DOHH2 (cell line): Measurements from ENCODE around the gene PDE4D.
"Not testable (repeated sequence)": the region's sequence is repeated elsewhere in the genome, so short reads cannot be mapped to it uniquely, and the experiment has no call there.

Experiments
- H3F3A ChIP-seq: fragments of 200-600 bp; sonication (generic), shearing (Covaris generic); 2 replicates; pipeline ENCODE4 v1.6.0; 2016; ENCODE audit warnings: antibody characterized with exemption, mild to moderate bottlenecking; ENCODE audit not compliant: control insufficient read depth, insufficient read depth
- H3K27ac ChIP-seq: fragments of 200-600 bp; sonication (generic); 2 replicates; pipeline ENCODE4 v1.5.1; 2014; ENCODE audit warnings: low read depth, mild to moderate bottlenecking, low read length, moderate library complexity
- H3K27me3 ChIP-seq: fragments of 200-600 bp; sonication (generic); 2 replicates; pipeline ENCODE4 v1.6.1; 2014; ENCODE audit warnings: mild to moderate bottlenecking, low read length, mixed read lengths; ENCODE audit not compliant: control insufficient read depth
- H3K36me3 ChIP-seq: fragments of 200-600 bp; sonication (generic); 2 replicates; pipeline ENCODE4 v1.6.1; 2014; ENCODE audit warnings: mild to moderate bottlenecking, low read length, moderate library complexity, mixed read lengths; ENCODE audit not compliant: control insufficient read depth
- H3K4me1 ChIP-seq: fragments of 200-600 bp; sonication (generic); 2 replicates; pipeline ENCODE4 v1.6.1; 2014; ENCODE audit warnings: mild to moderate bottlenecking, low read length, mixed read lengths; ENCODE audit not compliant: control insufficient read depth
- H3K4me2 ChIP-seq: fragments of 200-600 bp; sonication (generic); 2 replicates; pipeline ENCODE4 v1.6.0; 2014; ENCODE audit warnings: mild to moderate bottlenecking, low read length, moderate library complexity
- H3K4me3 ChIP-seq: fragments of 200-600 bp; sonication (generic); 2 replicates; pipeline ENCODE4 v1.5.1; 2014; ENCODE audit warnings: mild to moderate bottlenecking, low read length, mixed read lengths
- H3K79me2 ChIP-seq: fragments of 200-600 bp; sonication (generic); 2 replicates; pipeline ENCODE4 v1.6.1; 2014; ENCODE audit warnings: mild to moderate bottlenecking, low read length, mixed read lengths; ENCODE audit not compliant: control insufficient read depth
- H3K9me2 ChIP-seq: fragments of 200-600 bp; sonication (generic); replicated peaks from 2 replicates; pipeline ENCODE4 v1.6.1; 2014; ENCODE audit warnings: mild to moderate bottlenecking, low read length, mixed read lengths; ENCODE audit not compliant: control insufficient read depth
- H3K9me3 ChIP-seq: fragments of 200-600 bp; sonication (generic); 2 replicates; pipeline ENCODE4 v1.6.1; 2014; ENCODE audit warnings: antibody characterized with exemption, low read length, mixed read lengths; ENCODE audit not compliant: control insufficient read depth, insufficient read depth
- H4K20me1 ChIP-seq: fragments of 200-600 bp; sonication (generic); 2 replicates; pipeline ENCODE4 v1.6.0; 2014; ENCODE audit warnings: low read depth, mild to moderate bottlenecking, antibody characterized with exemption, low read length, moderate library complexity; ENCODE audit not compliant: control insufficient read depth, insufficient read depth
- EZH2phosphoT487 ChIP-seq: fragments of 200-600 bp; sonication (generic); IDR thresholded peaks from 2 replicates; pipeline ENCODE4 v1.6.1; 2017; ENCODE audit warnings: borderline replicate concordance, mild to moderate bottlenecking, antibody characterized with exemption, low read length, moderate library complexity, mixed read lengths
- TF ChIP-seq, protein P1 (sequence below): fragments of 200-600 bp; sonication (generic); IDR thresholded peaks from one replicate; pipeline ENCODE4 v1.5.1; 2014; ENCODE audit warnings: antibody characterized with exemption, mild to moderate bottlenecking, low read depth, low read length; ENCODE audit not compliant: poor library complexity, severe bottlenecking

Gene PDE4D

DNA sequence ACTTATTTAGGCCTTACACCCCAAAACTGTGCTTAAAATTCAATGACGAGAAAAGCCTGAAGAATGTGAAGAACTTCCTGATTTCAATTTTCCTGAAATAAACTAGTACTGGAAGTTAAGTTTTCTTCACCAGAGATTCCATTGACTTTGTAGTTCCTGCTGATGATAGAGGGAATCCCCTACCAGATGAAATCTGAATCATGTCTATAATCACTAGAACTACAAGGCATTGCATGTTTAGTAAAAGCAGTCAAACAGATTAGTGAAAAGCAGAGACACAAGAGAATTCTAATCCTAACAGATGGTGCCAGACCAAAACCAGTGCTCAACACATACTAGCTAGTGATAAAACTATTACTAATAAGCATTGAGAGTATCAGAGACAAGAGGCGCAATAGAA lies 130.0 kb downstream of the PDE4D start:
- no peaks in the 10 kb centered on the region for H4K20me1 ChIP-seq
- H3K9me3 ChIP-seq, result no peaks in the 10 kb centered on the region
- H3F3A ChIP-seq, result no peaks in the 10 kb centered on the region
- H3K36me3 ChIP-seq, result no peaks in the 10 kb centered on the region
- no peaks in the 10 kb centered on the region for H3K9me2 ChIP-seq
- H3K4me1 ChIP-seq, result peaks cover 45% of the 10 kb centered on the region
- TF ChIP-seq, protein P1, sequence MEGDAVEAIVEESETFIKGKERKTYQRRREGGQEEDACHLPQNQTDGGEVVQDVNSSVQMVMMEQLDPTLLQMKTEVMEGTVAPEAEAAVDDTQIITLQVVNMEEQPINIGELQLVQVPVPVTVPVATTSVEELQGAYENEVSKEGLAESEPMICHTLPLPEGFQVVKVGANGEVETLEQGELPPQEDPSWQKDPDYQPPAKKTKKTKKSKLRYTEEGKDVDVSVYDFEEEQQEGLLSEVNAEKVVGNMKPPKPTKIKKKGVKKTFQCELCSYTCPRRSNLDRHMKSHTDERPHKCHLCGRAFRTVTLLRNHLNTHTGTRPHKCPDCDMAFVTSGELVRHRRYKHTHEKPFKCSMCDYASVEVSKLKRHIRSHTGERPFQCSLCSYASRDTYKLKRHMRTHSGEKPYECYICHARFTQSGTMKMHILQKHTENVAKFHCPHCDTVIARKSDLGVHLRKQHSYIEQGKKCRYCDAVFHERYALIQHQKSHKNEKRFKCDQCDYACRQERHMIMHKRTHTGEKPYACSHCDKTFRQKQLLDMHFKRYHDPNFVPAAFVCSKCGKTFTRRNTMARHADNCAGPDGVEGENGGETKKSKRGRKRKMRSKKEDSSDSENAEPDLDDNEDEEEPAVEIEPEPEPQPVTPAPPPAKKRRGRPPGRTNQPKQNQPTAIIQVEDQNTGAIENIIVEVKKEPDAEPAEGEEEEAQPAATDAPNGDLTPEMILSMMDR, result no peak
- TF ChIP-seq EZH2phosphoT487, result no peak
- H3K4me3 ChIP-seq, result no peak overlapping the region
- H3K27ac ChIP-seq, result no peak overlapping the region
- H3K79me2 ChIP-seq, result no peaks in the 10 kb centered on the region
- H3K4me2 ChIP-seq, result no peak overlapping the region; the same call in 1 of the 2 replicates
- H3K27me3 ChIP-seq, result peaks cover 17% of the 10 kb centered on the region

DNA sequence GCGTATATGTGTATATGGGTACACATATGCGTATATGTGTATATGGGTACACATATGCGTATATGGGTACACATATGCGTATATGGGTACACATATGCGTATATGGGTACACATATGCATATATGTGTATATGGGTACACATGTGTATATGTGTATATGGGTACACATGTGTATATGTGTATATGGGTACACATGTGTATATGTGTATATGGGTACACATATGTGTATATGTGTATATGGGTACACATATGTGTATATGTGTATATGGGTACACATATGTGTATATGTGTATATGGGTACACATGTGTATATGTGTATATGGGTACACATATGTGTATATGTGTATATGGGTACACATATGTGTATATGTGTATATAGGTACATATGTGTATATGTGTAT lies 131.3 kb downstream of the PDE4D start:
- not testable (repeated sequence) for H3K79me2 ChIP-seq

DNA sequence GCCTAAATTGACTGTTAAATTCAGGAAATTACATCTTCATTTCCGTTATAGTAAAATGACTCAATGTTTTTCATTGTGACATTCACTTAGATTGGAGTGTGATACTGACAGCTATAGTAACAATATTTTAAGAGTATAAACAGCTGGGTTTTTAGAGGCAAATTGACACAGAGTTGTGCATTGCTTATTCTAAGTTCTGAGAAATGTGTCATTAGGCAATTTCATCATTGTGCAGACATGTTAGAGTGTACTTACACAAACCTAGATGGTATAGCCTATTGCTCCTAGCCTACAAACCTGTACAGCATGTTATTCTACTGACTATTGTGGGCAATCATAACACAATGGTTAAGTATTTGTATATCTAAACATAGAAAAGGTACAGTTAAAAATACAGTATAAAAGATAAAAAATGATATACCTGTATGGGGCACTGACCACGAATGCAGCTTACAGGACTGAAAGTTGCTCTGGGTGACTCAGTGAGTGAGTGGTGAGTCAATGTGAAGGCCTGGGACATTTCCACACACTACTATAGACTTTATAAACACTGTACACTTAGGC lies 132.7 kb downstream of the PDE4D start:
- TF ChIP-seq EZH2phosphoT487, result no peak
- TF ChIP-seq, protein P1, result no peak
- Histone ChIP-seq H3K36me3 (no peaks in the 10 kb centered on the region), H3K27ac (0 out of 2 replicates have a peak overlapping the region, but pooled peaks have one; percentile 14)

More for the DNA sequence above, 131.3 kb downstream of the PDE4D start:
- not testable (repeated sequence) for H3F3A ChIP-seq, H3K4me2 ChIP-seq, H3K9me3 ChIP-seq, H3K27ac ChIP-seq, H4K20me1 ChIP-seq, H3K36me3 ChIP-seq, H3K4me3 ChIP-seq, H3K27me3 ChIP-seq, H3K9me2 ChIP-seq
- peaks cover 39% of the 10 kb centered on the region for H3K4me1 ChIP-seq

DNA sequence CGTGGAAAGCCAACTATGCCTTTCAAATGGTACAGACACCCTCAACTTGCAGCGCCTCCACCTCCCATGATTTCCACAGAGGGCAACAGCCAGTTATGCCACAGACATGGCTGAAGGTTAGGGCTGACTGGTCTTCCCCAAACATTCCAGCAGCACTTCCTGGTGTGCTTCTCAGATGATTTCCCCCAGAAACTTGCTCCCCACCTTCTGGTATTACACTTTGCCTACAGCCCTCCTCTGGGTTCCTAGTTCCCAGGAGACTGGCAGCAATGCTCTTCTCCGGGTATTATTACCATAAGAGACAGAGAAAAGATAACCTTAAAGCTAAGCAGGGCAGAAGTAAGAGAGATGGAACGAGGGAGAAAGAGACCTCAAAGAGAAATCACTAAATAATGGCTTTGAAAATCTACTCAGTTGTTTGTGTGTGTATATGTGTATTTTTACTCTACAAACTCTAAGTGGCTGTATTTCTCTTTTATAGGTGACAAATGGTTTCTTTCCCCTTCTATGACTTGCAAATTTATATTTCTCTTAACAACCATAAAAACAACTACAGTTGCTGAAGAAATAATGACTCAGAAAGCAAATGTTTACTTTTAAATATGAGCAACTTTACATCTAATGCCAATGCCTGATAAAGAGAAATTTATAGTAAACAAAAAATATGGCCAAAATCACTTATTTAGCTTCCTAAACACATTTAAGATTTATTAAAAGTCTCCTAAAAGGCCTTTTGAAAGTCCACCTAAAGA lies 133.8 kb downstream of the PDE4D start:
- Histone ChIP-seq H3K9me3 (no peaks in the 10 kb centered on the region), H3K27ac (no peak overlapping the region), H3K4me2 (no peak overlapping the region), H3K36me3 (no peaks in the 10 kb centered on the region), H3K79me2 (no peaks in the 10 kb centered on the region), H3F3A (no peaks in the 10 kb centered on the region), H3K27me3 (no peaks in the 10 kb centered on the region), H3K4me1 (peaks cover 22% of the 10 kb centered on the region), H3K4me3 (no peak overlapping the region), H4K20me1 (no peaks in the 10 kb centered on the region), H3K9me2 (no peaks in the 10 kb centered on the region)
- TF ChIP-seq, protein P1, result no peak
- TF ChIP-seq EZH2phosphoT487, result no peak

More for the DNA sequence above, 132.7 kb downstream of the PDE4D start:
- Histone ChIP-seq H4K20me1 (no peaks in the 10 kb centered on the region), H3K4me3 (no peak overlapping the region), H3K9me2 (no peaks in the 10 kb centered on the region), H3K27me3 (no peaks in the 10 kb centered on the region), H3F3A (no peaks in the 10 kb centered on the region), H3K4me2 (peak overlapping the region; percentile 28; the same call in 1 of the 2 replicates), H3K4me1 (peaks cover 32% of the 10 kb centered on the region), H3K79me2 (no peaks in the 10 kb centered on the region), H3K9me3 (no peaks in the 10 kb centered on the region)
